Neuronal stem cell (in vitro differentiated cells): ENCODE results near the gene IL37.

Experiments
- DNase-seq: peaks from one replicate; pipeline ENCODE4 v3.0.0-alpha.2; 2013; ENCODE audit warnings: low spot score
- H2AFZ ChIP-seq: one replicate; pipeline ENCODE4 v1.6.1; 2013; ENCODE audit warnings: mild to moderate bottlenecking, low read length, inconsistent platforms
- H2AK5ac ChIP-seq: 2 replicates; pipeline ENCODE4 v1.6.1; 2013; ENCODE audit warnings: low read depth, mild to moderate bottlenecking, inconsistent platforms, low read length, moderate library complexity, mixed read lengths
- H2BK120ac ChIP-seq: 2 replicates; pipeline ENCODE4 v1.6.1; 2013; ENCODE audit warnings: low read depth, mild to moderate bottlenecking, inconsistent platforms, low read length, moderate library complexity, mixed read lengths
- H2BK12ac ChIP-seq: one replicate; pipeline ENCODE4 v1.6.1; 2013; ENCODE audit warnings: low read length, inconsistent platforms
- H2BK15ac ChIP-seq: 2 replicates; pipeline ENCODE4 v1.6.1; 2013; ENCODE audit warnings: mild to moderate bottlenecking, low read length, inconsistent platforms, mixed read lengths
- H2BK5ac ChIP-seq: one replicate; pipeline ENCODE4 v1.6.1; 2013; ENCODE audit warnings: inconsistent platforms, mild to moderate bottlenecking, low read length, moderate library complexity
- H3K14ac ChIP-seq: one replicate; pipeline ENCODE4 v1.6.1; 2013; ENCODE audit warnings: low read length, inconsistent platforms
- H3K18ac ChIP-seq: 2 replicates; pipeline ENCODE4 v1.6.1; 2013; ENCODE audit warnings: low read length, inconsistent platforms
- H3K23ac ChIP-seq: 2 replicates; pipeline ENCODE4 v1.6.1; 2013; ENCODE audit warnings: low read depth, mild to moderate bottlenecking, mixed read lengths, low read length, inconsistent platforms; ENCODE audit not compliant: poor library complexity
- H3K27ac ChIP-seq: replicated peaks from 3 replicates; pipeline ENCODE4 v1.5.1; 2013; ENCODE audit warnings: low read length, inconsistent platforms
- H3K27me3 ChIP-seq, 3 experiments: 2 replicates each; pipeline ENCODE4 v1.6.1; 2013; ENCODE audit warnings: low read length in 3 of 3, mild to moderate bottlenecking in 2 of 3, inconsistent platforms in 1 of 3, low read depth in 1 of 3, mixed read lengths in 1 of 3, moderate library complexity in 1 of 3; ENCODE audit not compliant: control insufficient read depth in 3 of 3, insufficient read depth in 3 of 3
- H3K36me3 ChIP-seq, 2 donors: replicated peaks in 1 of 2; 2 replicates each; pipeline ENCODE4 v1.6.1; 2013; ENCODE audit warnings: low read length in 2 of 2; ENCODE audit not compliant: control insufficient read depth in 2 of 2, insufficient read depth in 2 of 2
- H3K4ac ChIP-seq: 2 replicates; pipeline ENCODE4 v1.6.1; 2013; ENCODE audit warnings: inconsistent platforms, mild to moderate bottlenecking, low read length, moderate library complexity
- H3K4me1 ChIP-seq, 2 donors: 1 replicate in 1 of 2; 2 replicates in 1 of 2; pipeline ENCODE4 v1.6.1; 2013; ENCODE audit warnings: low read length in 2 of 2, low read depth in 1 of 2; ENCODE audit not compliant: control insufficient read depth in 2 of 2, insufficient read depth in 1 of 2
- H3K4me2 ChIP-seq: one replicate; pipeline ENCODE4 v1.6.1; 2013; ENCODE audit warnings: mild to moderate bottlenecking, low read length, inconsistent platforms; ENCODE audit not compliant: insufficient read depth, poor library complexity, severe bottlenecking
- H3K4me3 ChIP-seq, 2 donors: 2 replicates each; pipeline ENCODE4 v1.5.1; 2013; ENCODE audit warnings: low read length in 2 of 2, mild to moderate bottlenecking in 2 of 2, inconsistent platforms in 1 of 2, moderate library complexity in 1 of 2
- H3K79me1 ChIP-seq: one replicate; pipeline ENCODE4 v1.6.1; 2013; ENCODE audit warnings: low read depth, mild to moderate bottlenecking, inconsistent platforms, low read length, moderate library complexity
- H3K9ac ChIP-seq: one replicate; pipeline ENCODE4 v1.6.1; 2013; ENCODE audit warnings: mild to moderate bottlenecking, low read depth, low read length, inconsistent platforms; ENCODE audit not compliant: poor library complexity
- H3K9me3 ChIP-seq, 2 donors: replicated peaks in 1 of 2; 2 replicates each; pipeline versions ENCODE3 to v1.6.1; 2013; ENCODE audit warnings: low read length in 2 of 2, mild to moderate bottlenecking in 2 of 2, inconsistent platforms in 1 of 2, low read depth in 1 of 2, mixed read lengths in 1 of 2, moderate library complexity in 1 of 2; ENCODE audit not compliant: control insufficient read depth in 2 of 2, insufficient read depth in 1 of 2
- H4K8ac ChIP-seq: one replicate; pipeline ENCODE4 v1.6.1; 2013; ENCODE audit warnings: low read depth, mild to moderate bottlenecking, inconsistent platforms, low read length, moderate library complexity
- H4K91ac ChIP-seq: one replicate; pipeline ENCODE4 v1.6.1; 2013; ENCODE audit warnings: low read length, low read depth, mild to moderate bottlenecking, inconsistent platforms; ENCODE audit not compliant: poor library complexity
- WGBS, 2 donors: extraction: QIAGEN DNeasy Blood & Tissue Kit; methylation state at CpG; one replicate each; pipeline ENCODE4 v1.1.7; 2013; ENCODE audit warnings: missing lambda C conversion rate in 2 of 2, mixed read lengths in 1 of 2; ENCODE audit not compliant: insufficient read length in 2 of 2, insufficient replicate concordance in 1 of 2; ENCODE audit errors: extremely low coverage in 2 of 2; 5-methylcytosine and 5-hydroxymethylcytosine counted together

Gene IL37

GRCh38 chr2:112867701-112868631 lies 43.0 kb upstream of the IL37 start:
- no peak overlapping the region for H2BK12ac ChIP-seq
- H3K14ac ChIP-seq: no peak overlapping the region
- H3K27ac ChIP-seq: no peak overlapping the region
- no peaks in the 10 kb centered on the region for H3K36me3 ChIP-seq
- no peak overlapping the region for H3K18ac ChIP-seq
- H4K8ac ChIP-seq: no peak overlapping the region
- H4K91ac ChIP-seq: no peak overlapping the region
- H3K23ac ChIP-seq: no peak overlapping the region
- H3K79me1 ChIP-seq: no peaks in the 10 kb centered on the region
- no peak overlapping the region for H3K9ac ChIP-seq
- H2BK5ac ChIP-seq: no peak overlapping the region
- peaks cover 4 to 8% of the 10 kb centered on the region in 2 donors for H3K9me3 ChIP-seq
- H2BK15ac ChIP-seq: no peak overlapping the region
- no peak overlapping the region for H3K4me3 ChIP-seq
- H2BK120ac ChIP-seq: no peak overlapping the region
- no peak overlapping the region for H2AFZ ChIP-seq
- WGBS, 2 donors: 100% methylated on average over 1 of the region's 7 CpGs; no CpG with 5 or more reads in 1 of the 2 donors
- no peaks in the 10 kb centered on the region for H3K27me3 ChIP-seq
- no peak for DNase-seq
- no peak overlapping the region for H2AK5ac ChIP-seq
- no peak overlapping the region for H3K4ac ChIP-seq
- no peak overlapping the region for H3K4me2 ChIP-seq
- H3K4me1 ChIP-seq: peaks cover 0 to 1% of the 10 kb centered on the region in 2 donors

DNA sequence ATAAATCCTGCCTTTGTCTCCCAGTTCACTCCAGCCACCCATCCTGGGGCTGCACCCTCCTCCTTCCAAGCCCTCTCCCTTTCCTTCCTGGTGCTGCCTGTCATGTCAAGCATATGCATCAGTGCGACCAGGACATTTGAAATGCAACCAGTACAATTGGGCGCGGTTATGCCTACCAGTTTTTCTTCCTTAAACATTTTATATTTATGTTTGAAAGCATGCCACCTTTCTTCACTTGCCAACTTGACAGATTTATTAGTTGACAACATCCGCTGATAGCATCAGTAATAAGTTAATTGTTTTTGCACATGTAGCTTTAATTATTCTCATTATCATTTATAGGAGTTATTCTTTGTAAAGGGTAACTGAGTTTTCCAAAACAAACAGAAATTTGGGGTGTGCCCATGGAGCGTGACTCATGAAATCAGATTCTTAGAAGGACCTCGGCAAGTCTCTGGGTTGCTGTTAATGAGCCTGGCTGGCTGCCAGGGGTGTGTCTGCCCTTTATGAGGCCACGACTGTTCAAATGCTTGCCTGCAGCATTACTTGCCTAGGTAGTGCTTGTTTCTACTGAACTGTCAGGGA lies 41.6 kb upstream of the IL37 start:
- H3K27me3 ChIP-seq: no peaks in the 10 kb centered on the region
- H3K4ac ChIP-seq: no peak overlapping the region
- no CpG with 5 or more reads among the region's 7 CpGs for WGBS, 2 donors
- no peak for DNase-seq
- no peak overlapping the region for H3K4me3 ChIP-seq
- H3K36me3 ChIP-seq: no peaks in the 10 kb centered on the region
- no peak overlapping the region for H3K23ac ChIP-seq
- H3K14ac ChIP-seq: no peak overlapping the region
- H2BK15ac ChIP-seq: no peak overlapping the region
- H3K79me1 ChIP-seq: no peaks in the 10 kb centered on the region
- H2AK5ac ChIP-seq: no peak overlapping the region
- peaks cover 4 to 8% of the 10 kb centered on the region in 2 donors for H3K9me3 ChIP-seq
- H3K18ac ChIP-seq: peak overlapping the region; percentile 69
- no peak overlapping the region for H2AFZ ChIP-seq
- H4K91ac ChIP-seq: no peak overlapping the region
- H3K9ac ChIP-seq: no peak overlapping the region
- no peak overlapping the region for H2BK5ac ChIP-seq
- H4K8ac ChIP-seq: no peak overlapping the region
- H3K4me1 ChIP-seq: peaks cover 0 to 1% of the 10 kb centered on the region in 2 donors
- no peak overlapping the region for H2BK120ac ChIP-seq
- H2BK12ac ChIP-seq: no peak overlapping the region
- H3K27ac ChIP-seq: no peak overlapping the region
- no peak overlapping the region for H3K4me2 ChIP-seq

DNA sequence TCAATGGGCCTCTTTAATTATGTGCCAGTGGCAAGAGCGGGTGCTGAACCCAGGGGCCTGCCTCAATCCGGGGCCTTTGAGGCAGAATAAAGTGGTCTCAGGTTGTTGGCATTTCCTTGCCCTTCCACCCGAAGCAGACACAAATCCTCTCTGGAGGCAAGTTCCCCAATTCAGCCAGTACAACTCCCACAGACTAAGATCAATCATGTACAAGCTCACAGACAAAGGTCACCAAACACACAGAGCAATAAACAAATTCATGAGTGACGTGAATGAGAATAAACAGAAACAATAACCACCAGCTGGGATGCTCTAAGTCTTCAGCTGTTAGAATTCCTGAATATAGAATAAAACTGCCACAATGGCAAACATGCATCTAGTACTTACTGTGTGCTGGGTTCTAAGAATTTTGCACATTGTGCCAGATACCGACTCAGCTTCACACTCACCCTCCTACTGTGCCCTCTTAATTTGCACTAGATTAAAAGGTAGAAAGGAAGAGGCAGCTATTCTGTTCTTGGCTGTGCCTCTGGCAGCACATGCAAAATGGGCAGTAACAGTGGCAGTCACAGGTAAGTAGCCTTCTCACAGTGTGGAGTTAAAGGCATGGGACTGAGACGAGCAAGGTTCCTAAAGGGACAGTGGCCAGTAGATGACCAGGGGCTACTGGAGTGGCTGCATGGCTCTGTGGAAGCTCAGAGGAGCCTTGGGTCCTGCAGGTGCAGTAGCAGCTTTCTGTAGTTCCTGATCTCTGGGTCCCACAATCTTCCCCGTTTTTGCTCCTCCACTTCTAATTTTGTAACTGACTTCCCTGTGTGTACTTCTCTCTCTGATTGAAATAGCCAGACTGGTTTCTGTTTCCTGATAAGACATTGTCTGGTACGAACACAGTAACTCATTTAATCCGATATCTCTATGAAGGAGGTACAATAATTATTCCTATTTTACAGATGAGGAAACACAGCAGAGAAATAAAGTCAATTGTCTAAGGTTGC lies 39.8 kb upstream of the IL37 start:
- no peak overlapping the region for H3K27ac ChIP-seq
- peaks cover 0 to 3% of the 10 kb centered on the region in 2 donors for H3K9me3 ChIP-seq
- H3K4me1 ChIP-seq: peaks cover 0 to 1% of the 10 kb centered on the region in 2 donors
- H3K4ac ChIP-seq: no peak overlapping the region
- H3K23ac ChIP-seq: no peak overlapping the region
- no peaks in the 10 kb centered on the region for H3K79me1 ChIP-seq
- H3K4me2 ChIP-seq: no peak overlapping the region
- no peak overlapping the region for H2AK5ac ChIP-seq
- no peak for DNase-seq
- H3K27me3 ChIP-seq: no peaks in the 10 kb centered on the region
- H4K8ac ChIP-seq: no peak overlapping the region
- H2BK12ac ChIP-seq: no peak overlapping the region
- H3K18ac ChIP-seq: no peak overlapping the region
- H2BK120ac ChIP-seq: no peak overlapping the region
- H3K14ac ChIP-seq: no peak overlapping the region
- H2BK15ac ChIP-seq: no peak overlapping the region
- H3K36me3 ChIP-seq: no peaks in the 10 kb centered on the region
- no peak overlapping the region for H3K9ac ChIP-seq
- H3K4me3 ChIP-seq: no peak overlapping the region
- H2AFZ ChIP-seq: no peak overlapping the region
- no CpG with 5 or more reads among the region's 9 CpGs for WGBS, 2 donors
- no peak overlapping the region for H4K91ac ChIP-seq
- no peak overlapping the region for H2BK5ac ChIP-seq
